Activated CD4-positive, CD25-positive, alpha-beta regulatory T cell (primary cell): ENCODE data around the gene DYNLRB1.

ENCODE experiments used
- DNase-seq, 4 experiments: peaks; one replicate each; lab custom pipeline; 2025; lab: John Stamatoyannopoulos, UW

Gene DYNLRB1

GRCh38 chr20:34534391-34535165 is 18.4 kb downstream of the DYNLRB1 start:
- no peak for DNase-seq

- no peak for DNase-seq
Observed at GRCh38 chr20:34535301-34535840, 19.1 kb downstream of the DYNLRB1 start.

- DNase-seq: no peak
Observed at GRCh38 chr20:34535857-34536256, 19.6 kb downstream of the DYNLRB1 start.

GRCh38 chr20:34536798-34537394 is 20.7 kb downstream of the DYNLRB1 start:
- DNase-seq: peak in 3 of 4 experiments; percentile 11 to 18 (median 14)

GRCh38 chr20:34537651-34538050 is 21.4 kb downstream of the DYNLRB1 start:
- DNase-seq: no peak

- peak in 3 of 4 experiments; percentile 22 to 35 (median 27) for DNase-seq
Observed at GRCh38 chr20:34538671-34539123, 22.5 kb downstream of the DYNLRB1 start.

GRCh38 chr20:34539756-34540155 is 23.5 kb downstream of the DYNLRB1 start:
- no peak for DNase-seq

- no peak for DNase-seq
Observed at GRCh38 chr20:34540596-34541263, 24.5 kb downstream of the DYNLRB1 start.

- no peak for DNase-seq
Observed at GRCh38 chr20:34541264-34541901, 25.2 kb downstream of the DYNLRB1 start.

- DNase-seq: no peak
Observed at GRCh38 chr20:34541917-34542316, 25.7 kb downstream of the DYNLRB1 start.

- DNase-seq: no peak
Observed at GRCh38 chr20:34542439-34542838, 26.2 kb downstream of the DYNLRB1 start.

GRCh38 chr20:34543463-34544056 is 27.3 kb downstream of the DYNLRB1 start:
- no peak for DNase-seq

- peak in 2 of 4 experiments; percentile 16 to 39 for DNase-seq
Observed at GRCh38 chr20:34544109-34544796, 28.0 kb downstream of the DYNLRB1 start.

- DNase-seq: no peak
Observed at GRCh38 chr20:34546751-34547181, 30.5 kb downstream of the DYNLRB1 start.

GRCh38 chr20:34547844-34548613 is 31.8 kb downstream of the DYNLRB1 start:
- no peak for DNase-seq

- DNase-seq: no peak
Observed at GRCh38 chr20:34549291-34549928, 33.2 kb downstream of the DYNLRB1 start.

- DNase-seq: no peak
Observed at GRCh38 chr20:34549929-34550305, 33.7 kb downstream of the DYNLRB1 start.

GRCh38 chr20:34552569-34552968 is 36.3 kb downstream of the DYNLRB1 start:
- no peak for DNase-seq

- DNase-seq: no peak
Observed at GRCh38 chr20:34553366-34553867, 37.2 kb downstream of the DYNLRB1 start.

GRCh38 chr20:34557936-34558319 is 41.7 kb downstream of the DYNLRB1 start:
- no peak for DNase-seq
